Transverse colon (tissue), 4 donors: ENCODE results near the gene CACTIN. TPM values are rescaled to one million over a fixed set of nuclear protein-coding genes. Genes with fewer than 3 reads are reported as not detected.

Source experiments
- DNase-seq: peaks from one replicate; pipeline ENCODE4 v3.0.0-alpha.2; 2019
- H3K27ac ChIP-seq, 4 donors: fragments of 200-600 bp; sonication (generic); 2 replicates each; pipeline ENCODE4 v1.5.1; 2016 to 2018; ENCODE audit warnings: inconsistent platforms in 4 of 4
- H3K27me3 ChIP-seq: fragments of 200-600 bp; sonication (generic); 2 replicates; pipeline ENCODE4 v1.5.1; 2017; ENCODE audit warnings: inconsistent platforms
- H3K36me3 ChIP-seq, 4 donors: fragments of 200-600 bp; sonication (generic); 2 replicates each; pipeline ENCODE4 v1.5.1; 2017 to 2019; ENCODE audit warnings: inconsistent platforms in 4 of 4
- H3K4me1 ChIP-seq, 4 donors: fragments of 200-600 bp; sonication (generic); 2 replicates each; pipeline ENCODE4 v1.5.1; 2017 to 2020; ENCODE audit warnings: inconsistent platforms in 4 of 4
- H3K4me3 ChIP-seq, 4 donors: fragments of 200-600 bp; sonication (generic); 1 replicate in 1 of 4; 2 replicates in 3 of 4; pipeline versions ENCODE4 v1.5.1 to v1.6.1; 2017 to 2019; ENCODE audit warnings: inconsistent platforms in 4 of 4
- H3K9me3 ChIP-seq, 2 donors: fragments of 200-600 bp; sonication (generic); 2 replicates each; pipeline ENCODE4 v1.5.1; 2017 to 2019; ENCODE audit warnings: inconsistent platforms in 2 of 2
- CTCF ChIP-seq, 5 experiments: fragments of 200-600 bp in 3 of 5; fragments of 450-650 bp in 2 of 5; sonication (generic) in 3 of 5; IDR thresholded peaks; 1 replicate in 2 of 5; 2 replicates in 3 of 5; pipeline ENCODE4 v1.5.1; 2016 to 2017; ENCODE audit warnings: antibody characterized with exemption in 5 of 5, inconsistent platforms in 3 of 5, mild to moderate bottlenecking in 2 of 5, moderate library complexity in 1 of 5
- EP300 ChIP-seq: sonication (generic); formaldehyde crosslinking; IDR thresholded peaks from one replicate; pipeline ENCODE4 v1.6.1; 2017; ENCODE audit warnings: antibody characterized with exemption, low read depth
- POLR2A ChIP-seq: fragments of 450-650 bp; IDR thresholded peaks from one replicate; pipeline ENCODE4 v1.6.1; 2016; ENCODE audit warnings: antibody characterized with exemption, mild to moderate bottlenecking, moderate library complexity
- POLR2AphosphoS5 ChIP-seq, 3 donors: sonication (generic); formaldehyde crosslinking; IDR thresholded peaks; one replicate each; pipeline ENCODE4 v1.6.1; 2016; ENCODE audit warnings: antibody characterized with exemption in 3 of 3
- WGBS, 2 donors: methylation state at CpG; one replicate each; pipeline ENCODE4 v1.1.5; 2018; ENCODE audit warnings: low coverage in 1 of 2; 5-methylcytosine and 5-hydroxymethylcytosine counted together
- in situ Hi-C, 4 donors: fragments of 200-750 bp; cut with MboI; loops; one replicate each; pipeline versions ENCODE4 v1.15.0 to v1.15.1; 2017; ENCODE audit warnings: low sequenced_read_pairs in 3 of 4, low pct_ligation_motif_present in 1 of 4, low pct_unique_long_range_greater_than_20kb in 1 of 4
- intact Hi-C: fragments of 100-400 bp; cut with DNase I; formaldehyde crosslinking; loops from one replicate; pipeline ENCODE4 v1.15.1; 2023; ENCODE audit warnings: low total_unique reads
- total RNA-seq, 4 donors: library from RNA; depleted of rRNA; stranded (reverse); fragments of >200 nt; gene quantifications; one replicate each; pipeline ENCODE4 v1.1.0, GENCODE V29; 2016

The CACTIN gene
- total RNA-seq, 4 donors from 2014 or later, result 21.9 to 88.4 (median 53.0) TPM

GRCh38 chr19:3625996-3626472, 556 bp downstream of the CACTIN start:
- 2 to 5% methylated on average over 7 to 21 of the region's 21 CpGs for WGBS, 2 donors
- Histone ChIP-seq H3K4me1 (peaks cover 14 to 24% (median 17%) of the 10 kb centered on the region in 4 donors), H3K4me3 (peak overlapping the region; percentile 91 to 99 (median 97)), H3K27ac (peak overlapping the region; percentile 86 to 96 (median 92)), H3K9me3 (no peaks in the 10 kb centered on the region), H3K36me3 (no peaks in the 10 kb centered on the region), H3K27me3 (no peaks in the 10 kb centered on the region)
- no peak for TF ChIP-seq POLR2A
- in situ Hi-C loops (no loop called here), intact Hi-C loops (no loop called here)
- DNase-seq, result no peak

DNA sequence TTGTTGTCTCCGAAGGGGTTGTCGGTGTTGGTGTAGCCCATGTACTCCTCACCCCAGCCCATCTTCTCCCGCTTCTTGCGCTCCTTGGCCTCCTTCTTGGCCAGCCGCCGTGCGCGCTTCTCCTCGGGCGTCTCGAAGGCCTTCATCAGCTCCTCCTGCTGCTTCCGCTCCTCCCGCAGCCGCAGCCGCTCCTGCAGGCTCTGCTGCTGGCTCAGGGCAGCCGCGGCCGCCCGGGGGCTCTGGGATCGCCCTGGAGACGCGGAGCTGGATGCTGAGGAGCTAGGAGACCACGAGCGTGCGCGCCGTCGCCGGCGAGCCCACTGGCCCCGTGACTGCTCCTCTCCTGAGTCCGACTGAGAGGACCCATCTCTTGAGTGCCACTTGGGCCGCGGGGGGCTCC, 2.9 kb downstream of the CACTIN start:
- no peaks in the 10 kb centered on the region for H3K36me3 ChIP-seq
- in situ Hi-C loops, result no loop called here

GRCh38 chr19:3622224-3622623, 4.4 kb downstream of the CACTIN start:
- TF ChIP-seq POLR2A, result no peak
- no peak for TF ChIP-seq POLR2AphosphoS5 (IDR thresholded peaks at IDR 0.05)
- TF ChIP-seq CTCF (IDR thresholded peaks at IDR 0.05), result no peak
- no peak for TF ChIP-seq EP300
- Histone ChIP-seq H3K9me3 (no peaks in the 10 kb centered on the region), H3K27ac (no peak overlapping the region), H3K4me1 (peaks cover 14 to 30% (median 21%) of the 10 kb centered on the region in 4 donors), H3K4me3 (no peak overlapping the region), H3K36me3 (no peaks in the 10 kb centered on the region), H3K27me3 (no peaks in the 10 kb centered on the region)
- WGBS, 2 donors, result 90 to 100% methylated on average over 2 to 12 of the region's 12 CpGs
- intact Hi-C loops, result loop anchor here (2.0 kb wide), 1 partner anchor 35 kb away; no protein-coding TSS in a partner anchor
- in situ Hi-C loops, result no loop called here
- DNase-seq, result no peak

More for the DNA sequence above, 2.9 kb downstream of the CACTIN start:
- Histone ChIP-seq H3K4me1 (peaks cover 14 to 25% (median 17%) of the 10 kb centered on the region in 4 donors), H3K4me3 (no peak overlapping the region), H3K9me3 (no peaks in the 10 kb centered on the region), H3K27me3 (no peaks in the 10 kb centered on the region), H3K27ac (no peak overlapping the region)
- intact Hi-C loops, result loop anchor here (2.0 kb wide), 1 partner anchor 37 kb away; no protein-coding TSS in a partner anchor
- no peak for DNase-seq
- no peak for TF ChIP-seq POLR2AphosphoS5 (IDR thresholded peaks at IDR 0.05)
- no peak for TF ChIP-seq CTCF (IDR thresholded peaks at IDR 0.05)
- TF ChIP-seq POLR2A, result no peak
- no peak for TF ChIP-seq EP300
- WGBS, 2 donors, result 96 to 100% methylated on average over 2 to 34 of the region's 34 CpGs

- Histone ChIP-seq H3K4me3 (no peak overlapping the region), H3K9me3 (no peaks in the 10 kb centered on the region), H3K36me3 (no peaks in the 10 kb centered on the region), H3K27ac (no peak overlapping the region), H3K27me3 (no peaks in the 10 kb centered on the region), H3K4me1 (peaks cover 14 to 29% (median 21%) of the 10 kb centered on the region in 4 donors)
- TF ChIP-seq CTCF (IDR thresholded peaks at IDR 0.05) (no peak), POLR2A (no peak), POLR2AphosphoS5 (IDR thresholded peaks at IDR 0.05) (no peak), EP300 (no peak)
- in situ Hi-C loops (no loop called here), intact Hi-C loops (loop anchor here (2.0 kb wide), 1 partner anchor 35 kb away; no protein-coding TSS in a partner anchor)
- WGBS, 2 donors, result 92% methylated on average over 15 of the region's 15 CpGs; no CpG with 5 or more reads in 1 of the 2 donors
- DNase-seq, result no peak
Observed at GRCh38 chr19:3621689-3622088, 4.9 kb downstream of the CACTIN start.
